Liver (tissue), 9 donors: ENCODE measurements around the gene DOCK9. TPM values are rescaled to one million over a fixed set of nuclear protein-coding genes. Genes with fewer than 3 reads are reported as not detected.

Experiments
- DNase-seq: peaks from one replicate; pipeline ENCODE4 v3.0.0-alpha.2; 2017; ENCODE audit warnings: low spot score
- H3K27ac ChIP-seq, 2 donors: one replicate each; pipeline ENCODE4 v1.7.0; 2013; ENCODE audit warnings: inconsistent platforms in 2 of 2, low read length in 2 of 2, control low read depth in 1 of 2, low read depth in 1 of 2, mild to moderate bottlenecking in 1 of 2
- H3K27me3 ChIP-seq, 4 donors: one replicate each; pipeline versions ENCODE4 v1.6.1 to v1.7.0; 2013; ENCODE audit warnings: low read length in 3 of 4, inconsistent platforms in 1 of 4, mild to moderate bottlenecking in 1 of 4, moderate library complexity in 1 of 4; ENCODE audit not compliant: control insufficient read depth in 4 of 4, insufficient read depth in 4 of 4
- H3K36me3 ChIP-seq, 4 donors: one replicate each; pipeline versions ENCODE4 v1.6.1 to v1.7.0; 2013; ENCODE audit warnings: low read length in 3 of 4, mild to moderate bottlenecking in 3 of 4, low read depth in 1 of 4, moderate library complexity in 1 of 4; ENCODE audit not compliant: control insufficient read depth in 4 of 4, insufficient read depth in 3 of 4
- H3K4me1 ChIP-seq, 4 donors: one replicate each; pipeline versions ENCODE4 v1.6.1 to v1.7.0; 2013; ENCODE audit warnings: low read length in 3 of 4, mild to moderate bottlenecking in 3 of 4, moderate library complexity in 1 of 4; ENCODE audit not compliant: control insufficient read depth in 4 of 4, insufficient read depth in 4 of 4
- H3K4me3 ChIP-seq, 3 donors: one replicate each; pipeline versions ENCODE4 v1.6.1 to v1.7.0; 2013; ENCODE audit warnings: low read length in 3 of 3, control low read depth in 1 of 3, low read depth in 1 of 3, mild to moderate bottlenecking in 1 of 3
- H3K9ac ChIP-seq, 2 donors: one replicate each; pipeline ENCODE4 v1.7.0; 2013; ENCODE audit warnings: low read length in 2 of 2, mild to moderate bottlenecking in 2 of 2, moderate library complexity in 2 of 2, control low read depth in 1 of 2, low read depth in 1 of 2
- H3K9me3 ChIP-seq, 4 donors: one replicate each; pipeline versions ENCODE4 v1.6.1 to v1.7.0; 2013; ENCODE audit warnings: low read length in 3 of 4; ENCODE audit not compliant: control insufficient read depth in 4 of 4
- ATF3 ChIP-seq: IDR thresholded peaks from 2 replicates; pipeline ENCODE4 v1.6.1; 2016; ENCODE audit warnings: antibody characterized with exemption
- CTCF ChIP-seq: fragments of 150-350 bp; IDR thresholded peaks from 2 replicates; pipeline ENCODE4 v1.5.1; 2017; ENCODE audit warnings: improper control_type of control experiment, low read depth, low read length; ENCODE audit not compliant: missing input control
- EGR1 ChIP-seq, 2 donors: IDR thresholded peaks; 2 replicates each; pipeline ENCODE4 v1.6.1; 2016 to 2018; ENCODE audit warnings: antibody characterized with exemption in 2 of 2, low read depth in 2 of 2
- FOXA1 ChIP-seq: IDR thresholded peaks from 2 replicates; pipeline ENCODE4 v1.6.1; 2016; ENCODE audit warnings: antibody characterized with exemption
- FOXA2 ChIP-seq: IDR thresholded peaks from 2 replicates; pipeline ENCODE4 v1.6.1; 2016; ENCODE audit warnings: antibody characterized with exemption
- GABPA ChIP-seq, 2 donors: IDR thresholded peaks in 1 of 2; conservative IDR thresholded peaks in 1 of 2; 2 replicates each; pipeline ENCODE4 v1.6.1; 2016; ENCODE audit warnings: antibody characterized with exemption in 2 of 2, mild to moderate bottlenecking in 1 of 2, moderate library complexity in 1 of 2
- HNF4A ChIP-seq, 2 donors: conservative IDR thresholded peaks; 2 replicates each; pipeline ENCODE4 v1.6.1; 2016; ENCODE audit warnings: antibody characterized with exemption in 2 of 2, mild to moderate bottlenecking in 2 of 2
- HNF4G ChIP-seq: IDR thresholded peaks from 2 replicates; pipeline ENCODE4 v1.6.1; 2016; ENCODE audit warnings: antibody characterized with exemption
- JUND ChIP-seq, 2 donors: IDR thresholded peaks; 2 replicates each; pipeline ENCODE4 v1.6.1; 2016; ENCODE audit warnings: antibody characterized with exemption in 2 of 2
- MAX ChIP-seq: IDR thresholded peaks from 2 replicates; pipeline ENCODE4 v1.6.1; 2016; ENCODE audit warnings: antibody characterized with exemption
- NR2F2 ChIP-seq: IDR thresholded peaks from 2 replicates; pipeline ENCODE4 v1.6.1; 2016; ENCODE audit warnings: antibody characterized with exemption
- RAD21 ChIP-seq, 2 donors: IDR thresholded peaks; 2 replicates each; pipeline ENCODE4 v1.6.1; 2016; ENCODE audit warnings: antibody characterized with exemption in 2 of 2, mild to moderate bottlenecking in 2 of 2
- REST ChIP-seq: IDR thresholded peaks from 2 replicates; pipeline ENCODE4 v1.6.1; 2016; ENCODE audit warnings: antibody characterized with exemption, mild to moderate bottlenecking
- RXRA ChIP-seq, 2 donors: IDR thresholded peaks; 2 replicates each; pipeline ENCODE4 v1.6.1; 2017 to 2018; ENCODE audit warnings: antibody characterized with exemption in 2 of 2, mild to moderate bottlenecking in 1 of 2
- SP1 ChIP-seq: IDR thresholded peaks from 2 replicates; pipeline ENCODE4 v1.6.1; 2018; ENCODE audit warnings: antibody characterized with exemption, mild to moderate bottlenecking
- TAF1 ChIP-seq: conservative IDR thresholded peaks from 2 replicates; pipeline ENCODE4 v1.6.1; 2016; ENCODE audit warnings: antibody characterized with exemption, mild to moderate bottlenecking
- YY1 ChIP-seq: IDR thresholded peaks from 2 replicates; pipeline ENCODE4 v1.6.1; 2016; ENCODE audit warnings: antibody characterized with exemption, mild to moderate bottlenecking
- ZBTB33 ChIP-seq: IDR thresholded peaks from 2 replicates; pipeline ENCODE4 v1.6.1; 2016; ENCODE audit warnings: antibody characterized with exemption
- WGBS: extraction: QIAGEN DNeasy Blood & Tissue Kit; methylation state at CpG from one replicate; pipeline ENCODE4 v1.1.7; 2013; 5-methylcytosine and 5-hydroxymethylcytosine counted together
- polyA plus RNA-seq, 2 donors: library from polyadenylated mRNA; stranded (reverse) in 1 of 2; unstranded in 1 of 2; fragments of 200-250 nt in 1 of 2; fragments of >200 nt in 1 of 2; fragmentation: Nextera tagmentation in 1 of 2; extraction: Ambion mirVana in 1 of 2; gene quantifications; one replicate each; pipeline versions ENCODE4 v1.2.1 to v1.2.3, GENCODE V29; 2013 to 2015
- total RNA-seq, 2 donors: library from RNA; depleted of rRNA; stranded (reverse); fragments of >200 nt; gene quantifications; one replicate each; pipeline ENCODE4 v1.2.3, GENCODE V29; 2014
- donor health status: healthy.
- donor health status: healthy.
- donor health status: healthy.
- donor health status: healthy.
- donor health status: healthy.

Gene DOCK9
- total and polyA plus RNA-seq, 4 donors, result 5.4 to 31.3 (median 10.6) TPM

- no peak overlapping the region for H3K27ac ChIP-seq
- no peaks in the 10 kb centered on the region for H3K4me1 ChIP-seq
- TF ChIP-seq CTCF, result no peak
- TF ChIP-seq REST, result no peak
- TF ChIP-seq ZBTB33, result no peak
- TF ChIP-seq MAX, result no peak
- TF ChIP-seq FOXA2, result no peak
- TF ChIP-seq EGR1 (IDR thresholded peaks at IDR 0.05; ENCODE audit: low read depth in 2 of 2), result no peak
- no peak for TF ChIP-seq SP1
- no peak for TF ChIP-seq JUND (IDR thresholded peaks at IDR 0.05)
- TF ChIP-seq NR2F2, result no peak
- TF ChIP-seq HNF4G, result no peak
- TF ChIP-seq HNF4A (conservative IDR thresholded peaks at IDR 0.05), result no peak
- TF ChIP-seq RXRA (IDR thresholded peaks at IDR 0.05), result no peak
- TF ChIP-seq RAD21 (IDR thresholded peaks at IDR 0.05), result no peak
- TF ChIP-seq TAF1, result no peak
- no peak for TF ChIP-seq FOXA1
- no peak for TF ChIP-seq YY1
- WGBS, result 87% methylated on average over 20 of the region's 20 CpGs
- H3K9me3 ChIP-seq, result no peaks in the 10 kb centered on the region
- H3K9ac ChIP-seq, result no peak overlapping the region
- DNase-seq, result no peak
- H3K36me3 ChIP-seq, result no peaks in the 10 kb centered on the region
- no peak overlapping the region for H3K4me3 ChIP-seq
- H3K27me3 ChIP-seq, result no peaks in the 10 kb centered on the region
Observed at GRCh38 chr13:98773921-98774320, 203.9 kb downstream of the DOCK9 start.

- Histone ChIP-seq H3K36me3 (no peaks in the 10 kb centered on the region), H3K27ac (no peak overlapping the region), H3K9me3 (no peaks in the 10 kb centered on the region), H3K9ac (no peak overlapping the region), H3K27me3 (no peaks in the 10 kb centered on the region), H3K4me1 (no peaks in the 10 kb centered on the region), H3K4me3 (no peak overlapping the region)
- DNase-seq, result no peak
- TF ChIP-seq JUND (IDR thresholded peaks at IDR 0.05), result no peak
- TF ChIP-seq HNF4G, result no peak
- TF ChIP-seq FOXA2, result no peak
- no peak for TF ChIP-seq HNF4A (conservative IDR thresholded peaks at IDR 0.05)
- no peak for TF ChIP-seq FOXA1
- no peak for TF ChIP-seq GABPA (IDR thresholded peaks at IDR 0.05 in 1 of 2, conservative IDR thresholded peaks at IDR 0.05 in 1 of 2)
- TF ChIP-seq REST, result no peak
- no peak for TF ChIP-seq ATF3
- no peak for TF ChIP-seq RXRA (IDR thresholded peaks at IDR 0.05)
- TF ChIP-seq TAF1, result no peak
- no peak for TF ChIP-seq YY1
- TF ChIP-seq NR2F2, result no peak
- TF ChIP-seq SP1, result no peak
- TF ChIP-seq MAX, result no peak
- TF ChIP-seq EGR1 (IDR thresholded peaks at IDR 0.05; ENCODE audit: low read depth in 2 of 2), result no peak
- WGBS, result 92% methylated on average over 12 of the region's 12 CpGs
Observed at GRCh38 chr13:98772794-98773452, 204.9 kb downstream of the DOCK9 start.
